Mammary epithelial cell (primary cell): Measurements from ENCODE around the gene NGRN.

ENCODE experiments used
- EZH2 ChIP-seq: IDR thresholded peaks from 2 replicates; pipeline ENCODE4 v1.6.1; 2012; ENCODE audit warnings: low read length, inconsistent platforms, borderline replicate concordance
- TF ChIP-seq, protein P1 (sequence below), 2 donors: IDR thresholded peaks in 1 of 2; conservative IDR thresholded peaks in 1 of 2; 2 replicates each; pipeline ENCODE4 v1.5.1; 2011 to 2012; ENCODE audit warnings: inconsistent platforms in 2 of 2, low read length in 2 of 2, mild to moderate bottlenecking in 2 of 2, control low read depth in 1 of 2, low read depth in 1 of 2; ENCODE audit not compliant: insufficient read depth in 1 of 2; ENCODE audit errors: extremely low read depth in 1 of 2

DNA sequence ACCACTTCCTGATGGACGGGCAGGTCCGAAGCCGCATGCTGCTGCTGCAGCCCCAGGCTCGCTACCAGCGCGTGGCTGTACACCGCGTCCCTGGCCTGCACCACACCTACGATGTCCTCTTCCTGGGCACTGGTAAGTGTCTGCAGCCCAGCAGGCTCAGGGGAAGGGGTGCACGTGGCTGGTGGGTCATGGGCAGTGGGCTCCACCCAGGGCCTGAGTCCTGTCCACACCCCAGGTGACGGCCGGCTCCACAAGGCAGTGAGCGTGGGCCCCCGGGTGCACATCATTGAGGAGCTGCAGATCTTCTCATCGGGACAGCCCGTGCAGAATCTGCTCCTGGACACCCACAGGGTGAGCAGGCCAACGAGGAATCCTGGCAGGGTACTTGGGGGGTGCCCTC, 40.4 kb upstream of the NGRN start:
- TF ChIP-seq, protein P1, sequence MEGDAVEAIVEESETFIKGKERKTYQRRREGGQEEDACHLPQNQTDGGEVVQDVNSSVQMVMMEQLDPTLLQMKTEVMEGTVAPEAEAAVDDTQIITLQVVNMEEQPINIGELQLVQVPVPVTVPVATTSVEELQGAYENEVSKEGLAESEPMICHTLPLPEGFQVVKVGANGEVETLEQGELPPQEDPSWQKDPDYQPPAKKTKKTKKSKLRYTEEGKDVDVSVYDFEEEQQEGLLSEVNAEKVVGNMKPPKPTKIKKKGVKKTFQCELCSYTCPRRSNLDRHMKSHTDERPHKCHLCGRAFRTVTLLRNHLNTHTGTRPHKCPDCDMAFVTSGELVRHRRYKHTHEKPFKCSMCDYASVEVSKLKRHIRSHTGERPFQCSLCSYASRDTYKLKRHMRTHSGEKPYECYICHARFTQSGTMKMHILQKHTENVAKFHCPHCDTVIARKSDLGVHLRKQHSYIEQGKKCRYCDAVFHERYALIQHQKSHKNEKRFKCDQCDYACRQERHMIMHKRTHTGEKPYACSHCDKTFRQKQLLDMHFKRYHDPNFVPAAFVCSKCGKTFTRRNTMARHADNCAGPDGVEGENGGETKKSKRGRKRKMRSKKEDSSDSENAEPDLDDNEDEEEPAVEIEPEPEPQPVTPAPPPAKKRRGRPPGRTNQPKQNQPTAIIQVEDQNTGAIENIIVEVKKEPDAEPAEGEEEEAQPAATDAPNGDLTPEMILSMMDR (conservative IDR thresholded peaks at IDR 0.05 in 1 of 2, IDR thresholded peaks at IDR 0.05 in 1 of 2; ENCODE audit: extremely low read depth in 1 of 2, insufficient read depth in 1 of 2, low read depth in 1 of 2, low read length in 2 of 2): no peak
- TF ChIP-seq EZH2: no peak
